Activated effector memory CD4-positive, alpha-beta T cell treated with anti-CD3 and anti-CD28 coated beads, Interleukin-2, amount 50 U/mL, for 16 hours (primary cell): Measurements from ENCODE around the gene MACROH2A2.
"Not testable (repeated sequence)": the region's sequence is repeated elsewhere in the genome, so short reads cannot be mapped to it uniquely, and the experiment has no call there.

Source experiments
- DNase-seq: peaks from one replicate; pipeline ENCODE4 v3.0.0-alpha.2; 2020

MACROH2A2 gene

GRCh38 chr10:70132098-70133029 lies 79.7 kb downstream of the MACROH2A2 start, which contains the start of gene AIFM2:
TSS of gene AIFM2 (minus strand) at chr10:70132825. CDS start at chr10:70124084, 8,741 bp downstream.
- DNase-seq = peak; percentile 69

- DNase-seq = no peak
Observed at GRCh38 chr10:70135046-70135445, 82.4 kb downstream of the MACROH2A2 start.

- DNase-seq = no peak
Observed at GRCh38 chr10:70135684-70136083, 83.0 kb downstream of the MACROH2A2 start.

GRCh38 chr10:70137135-70137534 lies 84.5 kb downstream of the MACROH2A2 start:
- no peak for DNase-seq

- no peak for DNase-seq
Observed at GRCh38 chr10:70137927-70138883, 85.6 kb downstream of the MACROH2A2 start.

- DNase-seq = no peak
Observed at GRCh38 chr10:70139151-70139996, 86.7 kb downstream of the MACROH2A2 start.

- no peak for DNase-seq
Observed at GRCh38 chr10:70139997-70140250, 87.3 kb downstream of the MACROH2A2 start.

GRCh38 chr10:70140297-70140696 lies 87.7 kb downstream of the MACROH2A2 start:
- DNase-seq = no peak

- DNase-seq = no peak
Observed at GRCh38 chr10:70142555-70142954, 89.9 kb downstream of the MACROH2A2 start.

GRCh38 chr10:70144372-70145110 lies 91.9 kb downstream of the MACROH2A2 start:
- no peak for DNase-seq

GRCh38 chr10:70145166-70145665 lies 92.6 kb downstream of the MACROH2A2 start:
- DNase-seq = no peak

- peak; percentile 90 for DNase-seq
Observed at GRCh38 chr10:70145666-70146488, 93.2 kb downstream of the MACROH2A2 start.

- DNase-seq = peak; percentile 96
Observed at GRCh38 chr10:70146489-70147258, 94.0 kb downstream of the MACROH2A2 start, which contains the start of gene TYSND1. TSS of gene TYSND1 (minus strand) at chr10:70146700. CDS start at chr10:70146586, 114 bp downstream.

GRCh38 chr10:70147259-70147625 lies 94.6 kb downstream of the MACROH2A2 start:
- no peak for DNase-seq

- DNase-seq = no peak
Observed at GRCh38 chr10:70148516-70148915, 95.9 kb downstream of the MACROH2A2 start.

GRCh38 chr10:70155255-70155838 lies 102.7 kb downstream of the MACROH2A2 start:
- DNase-seq = no peak

- no peak for DNase-seq
Observed at GRCh38 chr10:70158113-70158512, 105.5 kb downstream of the MACROH2A2 start.

- DNase-seq = not testable (repeated sequence)
Observed at GRCh38 chr10:70159366-70159765, 106.7 kb downstream of the MACROH2A2 start.

GRCh38 chr10:70160798-70161197 lies 108.2 kb downstream of the MACROH2A2 start:
- DNase-seq = no peak
